HG03095 (cell line): ENCODE measurements around the gene ZNF322.
"Not testable (repeated sequence)": the region's sequence is repeated elsewhere in the genome, so short reads cannot be mapped to it uniquely, and the experiment has no call there.

Experiments
- ATAC-seq: cut with Tn5 transposase; IDR thresholded peaks from one replicate; pipeline ENCODE4 v1.9.1; 2021; ENCODE audit warnings: moderate library complexity; ENCODE audit not compliant: unreplicated experiment

ZNF322 gene, protein sequence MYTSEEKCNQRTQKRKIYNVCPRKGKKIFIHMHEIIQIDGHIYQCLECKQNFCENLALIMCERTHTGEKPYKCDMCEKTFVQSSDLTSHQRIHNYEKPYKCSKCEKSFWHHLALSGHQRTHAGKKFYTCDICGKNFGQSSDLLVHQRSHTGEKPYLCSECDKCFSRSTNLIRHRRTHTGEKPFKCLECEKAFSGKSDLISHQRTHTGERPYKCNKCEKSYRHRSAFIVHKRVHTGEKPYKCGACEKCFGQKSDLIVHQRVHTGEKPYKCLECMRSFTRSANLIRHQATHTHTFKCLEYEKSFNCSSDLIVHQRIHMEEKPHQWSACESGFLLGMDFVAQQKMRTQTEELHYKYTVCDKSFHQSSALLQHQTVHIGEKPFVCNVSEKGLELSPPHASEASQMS

DNA sequence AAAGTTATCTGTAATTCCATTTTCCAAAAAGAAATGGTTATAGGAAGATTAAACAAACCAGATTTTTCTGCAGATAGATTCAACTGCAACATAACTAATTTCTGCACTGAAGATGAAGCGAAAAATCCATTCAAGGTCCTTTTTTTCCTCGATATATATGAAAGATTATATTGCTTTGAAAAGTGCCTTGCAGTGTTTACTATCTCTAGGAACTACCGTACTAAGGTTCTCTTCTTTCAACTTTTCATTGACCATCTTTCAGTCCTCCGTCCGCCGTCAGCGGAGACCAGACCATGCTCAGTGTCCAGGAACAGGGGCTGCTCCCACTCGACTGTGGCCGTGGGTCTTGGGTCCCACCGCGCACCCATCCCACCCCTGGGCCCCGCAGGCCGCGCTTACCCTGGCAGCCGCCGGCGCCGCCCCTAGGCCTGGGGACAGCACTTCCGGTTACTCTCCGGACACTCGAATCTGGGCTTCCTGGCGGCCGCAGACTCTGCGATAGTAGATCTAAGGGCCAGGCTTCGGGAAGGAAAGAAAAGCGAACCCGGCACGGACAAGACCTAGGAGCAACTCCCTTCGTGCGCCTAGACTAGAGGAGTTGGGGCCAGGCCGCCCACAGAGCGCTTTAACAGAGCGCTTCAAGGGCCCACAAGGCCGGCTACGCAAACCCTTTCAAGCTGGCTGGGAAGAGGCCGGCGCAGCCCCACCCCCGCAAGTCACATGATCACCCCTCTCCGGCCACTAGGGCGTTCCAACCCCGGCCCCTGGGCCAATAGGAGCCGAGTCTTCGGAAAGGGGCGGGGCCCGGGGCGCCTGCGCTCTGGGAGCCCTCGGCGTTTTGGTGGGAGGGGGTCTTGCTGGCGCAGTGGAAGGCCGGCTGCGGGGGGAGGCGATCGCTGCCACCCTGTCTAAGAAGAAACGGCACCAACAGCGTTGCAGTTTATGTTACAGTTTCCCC is at the start of gene ZNF322:
Gene ZNF322 (minus strand): TSS at position 705 of the 958 bp plus-strand sequence. CDS start 21,193 bp downstream, outside the sequence.
- ATAC-seq = peak; percentile 98

DNA sequence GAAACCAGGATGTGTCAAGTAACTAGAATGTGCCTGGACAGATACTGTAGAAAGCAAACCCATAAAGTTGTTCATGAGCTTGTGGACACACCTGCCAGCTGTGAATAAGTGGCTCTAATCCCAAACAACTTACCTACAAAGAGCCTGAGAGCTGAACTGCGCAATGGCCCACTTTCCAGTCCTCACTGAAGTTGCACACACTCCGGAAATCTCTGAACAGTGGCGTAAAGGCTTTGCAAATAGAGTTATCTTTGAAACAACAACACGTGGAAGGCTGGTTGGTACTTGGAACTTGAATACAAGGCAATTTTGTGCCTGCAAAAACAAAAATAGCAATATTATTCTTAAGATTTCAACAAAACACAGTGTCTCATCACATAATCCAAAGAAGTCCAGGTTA is 46.2 kb upstream of the ZNF322 start:
- ATAC-seq = not testable (repeated sequence)

DNA sequence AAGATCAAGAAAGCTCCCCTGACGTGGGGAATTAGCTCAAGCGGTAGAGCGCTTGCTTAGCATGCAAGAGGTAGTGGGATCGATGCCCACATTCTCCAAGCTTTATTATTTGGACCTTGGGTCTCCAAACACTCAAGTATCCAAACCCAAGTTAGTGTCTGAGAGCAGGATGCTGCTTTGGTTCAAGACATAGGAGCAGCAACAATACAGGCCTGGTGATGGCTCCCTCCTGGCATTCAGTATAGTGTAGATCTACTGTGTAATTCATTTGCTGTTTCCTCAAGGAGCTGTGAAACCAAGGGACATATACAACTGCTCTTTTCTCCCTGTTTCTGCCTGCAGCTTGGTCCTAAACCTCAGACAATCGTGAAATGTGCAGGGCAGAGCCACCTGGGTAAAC is 45.8 kb upstream of the ZNF322 start:
- ATAC-seq = not testable (repeated sequence)

DNA sequence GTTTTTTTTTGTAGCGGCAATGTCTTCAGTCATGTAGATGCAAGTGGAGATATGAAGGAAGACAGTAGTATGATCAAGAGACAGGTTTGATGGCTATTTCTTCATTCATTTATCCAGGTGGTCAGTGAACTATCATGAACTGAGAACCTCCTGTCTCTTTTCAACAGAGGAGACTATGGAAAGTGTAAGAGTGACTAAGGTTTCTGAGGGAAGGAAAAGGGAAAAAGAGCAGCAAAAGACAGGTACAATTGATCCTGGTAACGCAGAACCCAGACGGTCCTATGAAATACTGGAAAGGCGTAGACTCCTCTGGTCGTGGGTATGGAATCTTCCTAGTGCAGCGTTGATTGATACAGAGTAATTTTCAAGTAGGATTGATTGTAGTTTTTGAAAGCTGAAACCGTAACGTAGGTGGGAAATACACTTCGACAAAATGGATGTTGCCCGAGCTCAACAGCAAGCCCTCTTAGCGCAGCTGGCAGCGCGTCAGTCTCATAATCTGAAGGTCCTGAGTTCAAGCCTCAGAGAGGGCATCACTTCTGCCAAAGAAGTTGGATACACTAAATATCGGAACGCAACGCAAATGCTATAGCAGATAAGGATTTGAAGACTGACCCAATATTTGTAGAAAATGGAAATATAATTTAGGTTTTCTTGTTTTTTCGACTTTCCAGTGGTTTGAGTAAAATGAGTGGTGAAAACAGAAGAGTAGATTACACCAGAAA is 41.6 kb upstream of the ZNF322 start:
- ATAC-seq = not testable (repeated sequence)

DNA sequence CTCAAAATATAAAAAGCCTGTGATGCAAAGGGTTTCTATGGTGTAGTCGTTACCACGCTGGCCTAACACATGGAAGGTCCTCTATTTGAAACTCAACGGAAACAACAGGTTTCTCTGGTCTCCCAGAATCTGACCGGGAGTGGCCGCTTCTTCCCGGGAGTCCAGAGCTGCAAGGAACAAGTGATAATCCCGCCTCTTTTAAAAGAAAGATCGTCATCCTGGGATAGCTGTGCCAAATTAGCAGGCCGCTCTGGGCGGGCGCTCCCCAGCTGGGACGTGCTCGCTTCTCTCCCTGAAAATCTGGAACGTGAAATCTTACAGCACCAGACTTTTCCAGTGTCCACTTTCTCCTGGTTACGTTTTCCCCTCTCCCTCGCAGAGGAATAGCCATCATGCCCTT is 38.0 kb upstream of the ZNF322 start:
- ATAC-seq = not testable (repeated sequence)

DNA sequence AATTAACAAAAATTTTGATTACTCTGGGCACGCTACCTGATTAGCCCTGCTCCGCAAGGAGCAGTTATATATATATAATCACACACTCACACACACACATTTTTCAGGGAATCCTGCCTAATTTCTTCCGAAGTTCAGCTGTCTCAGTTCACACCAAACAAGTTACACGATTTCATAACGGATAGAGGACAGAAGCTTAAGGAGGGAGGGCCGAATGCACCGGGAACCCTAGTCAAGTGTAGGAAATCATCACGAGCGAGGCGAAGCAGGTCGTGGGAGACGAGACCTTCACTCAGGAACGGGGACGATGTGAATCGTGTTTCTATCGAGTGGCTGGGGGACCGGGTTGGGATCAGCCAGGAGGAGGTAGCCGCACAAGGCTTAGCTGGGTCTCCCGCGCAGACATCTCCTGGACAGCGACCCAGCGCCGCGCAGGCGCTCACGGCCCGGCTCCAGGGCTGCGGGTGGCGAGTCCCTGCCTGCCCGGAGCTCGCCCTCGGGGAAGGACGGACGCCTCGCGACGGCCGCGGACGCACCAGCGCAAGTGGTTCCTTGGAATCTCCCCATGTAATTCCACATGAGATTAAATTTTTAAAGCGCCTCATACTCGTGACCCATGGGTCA is 29.9 kb upstream of the ZNF322 start:
- not testable (repeated sequence) for ATAC-seq

DNA sequence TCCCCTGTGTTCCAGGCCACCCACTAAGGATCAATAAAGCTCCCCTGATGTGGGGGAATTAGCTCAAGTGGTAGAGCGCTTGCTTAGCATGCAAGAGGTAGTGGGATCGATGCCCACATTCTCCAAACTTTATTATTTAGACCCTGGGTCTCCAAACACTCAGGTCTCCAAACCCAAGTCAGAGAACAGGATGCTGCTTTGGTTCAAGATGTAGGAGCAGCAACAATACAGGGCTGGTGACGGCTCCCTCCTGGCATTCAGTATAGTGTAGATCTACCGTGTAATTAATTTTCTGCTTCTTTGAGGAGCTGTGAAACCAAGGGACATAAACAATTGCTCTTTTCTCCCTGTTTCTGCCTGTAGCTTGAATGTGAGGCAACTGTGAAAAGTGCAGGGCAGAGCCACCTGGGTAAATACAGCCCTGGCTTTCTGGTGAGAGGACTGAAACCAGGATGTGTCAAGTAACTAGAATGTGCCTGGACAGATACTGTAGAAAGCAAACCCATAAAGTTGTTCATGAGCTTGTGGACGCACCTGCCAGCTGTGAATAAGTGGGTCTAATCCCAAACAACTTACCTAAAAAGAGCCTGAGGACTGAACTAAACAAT is 23.0 kb upstream of the ZNF322 start:
- ATAC-seq = not testable (repeated sequence)

DNA sequence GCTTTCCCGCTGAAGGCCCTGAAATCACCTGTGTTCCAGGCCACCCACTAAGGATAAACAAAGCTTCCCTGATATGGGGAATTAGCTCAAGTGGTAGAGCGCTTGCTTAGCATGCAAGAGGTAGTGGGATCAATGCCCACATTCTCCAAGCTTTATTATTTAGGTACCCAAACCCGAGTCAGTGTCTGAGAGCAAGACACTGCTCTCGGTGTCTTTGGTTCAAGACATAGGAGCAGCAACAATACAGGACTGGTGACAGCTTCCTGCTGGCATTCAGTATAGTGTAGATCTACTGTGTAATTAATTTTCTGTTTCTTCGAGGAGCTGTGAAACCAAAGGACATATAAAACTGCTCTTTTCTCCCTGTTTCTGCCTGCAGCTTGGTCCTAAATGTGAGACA is 13.7 kb upstream of the ZNF322 start:
- ATAC-seq = not testable (repeated sequence)

DNA sequence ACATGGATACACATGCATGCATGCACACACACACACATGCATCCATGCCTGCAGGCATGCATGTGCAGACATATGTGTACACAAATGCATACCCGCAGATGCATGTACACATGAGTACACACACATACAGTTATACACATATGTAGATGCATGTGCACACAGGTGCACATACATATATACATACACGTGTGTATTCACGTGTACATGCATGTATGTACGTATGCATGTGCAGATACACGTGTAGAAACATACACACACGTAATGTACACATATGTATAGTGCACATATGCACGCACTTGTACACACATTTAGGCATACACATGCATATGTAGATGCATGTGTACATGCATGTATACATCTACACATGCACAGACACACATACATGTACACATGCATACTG is 11.0 kb upstream of the ZNF322 start:
- ATAC-seq = not testable (repeated sequence)

DNA sequence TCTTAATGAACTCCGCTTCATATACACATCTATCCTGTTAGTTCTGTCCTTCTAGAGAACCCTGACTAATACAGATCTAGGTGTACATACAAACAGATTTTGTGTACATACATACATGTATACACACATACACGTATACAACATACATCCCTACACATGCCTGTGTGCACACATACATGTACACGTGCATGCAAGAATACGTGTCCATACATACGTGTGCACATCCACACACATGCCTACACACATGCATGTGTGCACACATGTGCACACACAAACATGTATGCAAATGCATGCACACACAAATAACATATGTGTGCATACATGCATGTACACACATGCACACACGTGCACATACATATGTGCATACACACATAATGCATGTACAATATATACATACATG is 10.5 kb upstream of the ZNF322 start:
- ATAC-seq = not testable (repeated sequence)

DNA sequence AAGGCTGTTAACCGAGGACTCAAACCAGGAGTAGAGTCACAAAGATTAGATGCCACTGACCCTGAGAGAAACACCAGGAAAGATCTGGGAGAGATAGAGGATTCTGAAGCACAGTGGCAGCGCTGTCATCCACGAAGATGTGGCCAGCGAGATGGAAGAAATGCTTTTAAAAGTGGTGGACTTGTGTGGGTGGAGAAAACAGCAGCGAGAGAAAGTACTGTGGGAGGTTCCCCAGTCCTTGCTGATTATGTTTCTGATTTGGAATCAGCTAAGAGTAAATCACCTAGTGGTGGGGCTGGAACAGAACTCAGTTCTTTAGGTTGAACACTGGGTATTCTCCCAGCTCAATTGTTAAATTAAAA is 435 bp upstream of the ZNF322 start:
- ATAC-seq = peak; percentile 20

DNA sequence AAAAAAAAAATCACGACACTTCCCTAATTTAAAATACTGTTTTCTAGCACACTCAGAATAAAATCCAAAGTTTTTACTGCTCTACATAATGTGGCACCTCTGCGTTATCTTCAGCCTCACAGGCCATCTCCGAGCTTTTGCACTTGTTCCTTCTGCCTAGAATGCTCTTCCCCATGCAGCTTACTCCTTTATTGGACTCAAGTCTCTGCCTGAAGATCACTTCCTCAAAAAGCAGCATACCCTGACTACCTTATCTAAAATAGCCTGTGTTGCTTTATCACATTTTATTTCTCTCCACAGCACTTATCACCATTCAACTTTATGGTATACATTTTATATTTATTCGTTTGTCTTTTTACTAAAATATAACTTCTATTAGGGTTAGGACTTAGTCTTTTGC is 2.3 kb downstream of the ZNF322 start:
- ATAC-seq = no peak

DNA sequence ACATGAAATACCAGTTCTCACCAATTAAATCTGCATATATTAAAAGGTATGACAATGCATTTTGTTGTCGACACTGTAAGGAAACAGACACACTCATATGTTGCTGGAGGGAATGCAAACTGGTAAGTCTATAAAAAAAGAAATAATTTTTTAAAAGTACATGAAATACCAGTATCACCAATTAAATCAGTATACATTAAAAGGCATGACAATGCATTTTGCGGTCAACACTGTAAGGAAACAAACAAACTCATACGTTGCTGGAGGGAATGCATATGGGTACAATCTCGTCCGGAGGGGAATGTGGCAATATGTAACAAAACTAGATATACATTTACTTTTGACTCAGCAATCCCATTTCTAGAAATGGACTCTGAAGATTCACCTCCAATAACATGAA is 6.5 kb downstream of the ZNF322 start:
- no peak for ATAC-seq

DNA sequence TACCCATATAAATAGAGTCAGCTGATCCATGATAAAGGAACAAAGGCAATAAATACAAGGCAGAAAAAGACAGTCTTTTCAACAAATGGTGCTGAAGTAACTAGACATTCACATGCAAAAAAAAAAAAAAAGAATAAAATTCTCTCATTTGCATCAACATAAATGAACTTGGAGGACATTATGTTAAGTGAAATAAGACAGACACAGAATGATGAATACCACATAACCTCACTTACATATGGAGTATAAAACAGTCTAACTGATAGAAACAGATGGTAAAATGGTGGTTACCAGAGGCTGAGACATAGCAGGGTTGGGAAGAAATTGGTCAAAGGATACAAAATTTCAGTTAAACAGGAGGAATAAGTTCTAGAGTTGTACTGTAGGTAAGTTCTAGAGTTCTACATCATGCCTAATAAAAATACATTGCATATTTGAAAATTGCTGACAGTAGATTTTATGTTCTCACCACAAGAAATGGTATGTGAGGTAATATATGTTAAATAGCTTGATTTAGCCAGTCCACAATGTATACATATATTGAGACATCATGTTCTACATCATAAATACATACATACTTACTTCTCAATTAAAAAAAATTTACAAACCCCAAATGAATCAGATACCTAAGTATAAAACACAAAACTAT is 8.3 kb downstream of the ZNF322 start:
- ATAC-seq = no peak

DNA sequence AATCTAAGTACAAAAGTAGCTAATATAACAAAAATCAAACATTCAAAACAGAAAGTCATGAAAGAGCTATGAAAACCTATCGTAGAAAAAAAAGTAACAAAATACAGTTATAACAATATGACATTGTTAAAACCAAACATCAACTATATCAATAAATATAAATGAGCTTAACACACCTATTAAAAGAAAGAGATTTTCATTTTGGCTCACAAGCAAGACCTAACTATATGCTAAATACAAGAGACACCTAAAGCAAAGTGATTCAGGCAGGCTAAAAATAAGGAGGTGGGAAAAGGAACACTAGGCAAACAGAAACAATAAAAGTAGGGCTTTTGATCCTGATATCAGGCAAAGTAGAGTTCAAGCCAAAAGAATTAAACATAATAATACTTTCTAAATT is 13.5 kb downstream of the ZNF322 start:
- no peak for ATAC-seq

DNA sequence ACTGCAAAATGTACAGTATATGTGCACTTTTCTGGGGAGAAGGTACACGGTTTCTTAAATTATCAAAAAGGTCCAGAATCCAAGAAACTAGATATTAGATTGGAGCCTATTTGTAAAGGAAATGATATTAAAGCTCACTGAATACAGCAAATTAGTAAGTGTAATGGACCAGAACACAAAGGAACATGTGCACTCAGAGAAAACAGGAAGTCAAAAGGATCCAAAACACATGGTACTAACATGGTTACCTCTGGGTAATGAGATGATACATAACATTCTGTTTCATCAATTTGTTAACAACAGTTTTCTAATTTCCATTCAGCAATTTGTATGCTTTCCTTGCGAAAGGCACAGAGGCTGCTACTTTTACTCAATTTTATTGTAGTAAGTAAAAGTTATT is 18.7 kb downstream of the ZNF322 start:
- ATAC-seq = no peak

DNA sequence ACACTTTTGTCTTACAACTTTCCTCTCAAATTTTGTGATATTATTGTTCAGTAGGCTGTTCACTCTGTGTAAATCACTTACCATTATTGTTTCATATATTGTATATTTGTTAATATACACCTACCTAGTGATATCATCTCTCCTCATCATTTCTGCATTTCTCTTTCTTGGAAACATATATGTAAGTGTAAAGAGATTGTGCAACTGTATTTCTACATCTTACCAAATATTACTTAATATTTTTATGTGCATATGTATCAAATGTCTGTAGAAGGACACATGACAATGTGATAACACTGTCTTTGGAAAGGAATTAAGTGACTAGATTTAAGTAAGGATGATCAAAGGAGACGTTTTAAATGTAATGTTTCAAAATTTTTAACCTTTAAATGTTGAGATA is 30.2 kb downstream of the ZNF322 start:
- ATAC-seq = no peak

DNA sequence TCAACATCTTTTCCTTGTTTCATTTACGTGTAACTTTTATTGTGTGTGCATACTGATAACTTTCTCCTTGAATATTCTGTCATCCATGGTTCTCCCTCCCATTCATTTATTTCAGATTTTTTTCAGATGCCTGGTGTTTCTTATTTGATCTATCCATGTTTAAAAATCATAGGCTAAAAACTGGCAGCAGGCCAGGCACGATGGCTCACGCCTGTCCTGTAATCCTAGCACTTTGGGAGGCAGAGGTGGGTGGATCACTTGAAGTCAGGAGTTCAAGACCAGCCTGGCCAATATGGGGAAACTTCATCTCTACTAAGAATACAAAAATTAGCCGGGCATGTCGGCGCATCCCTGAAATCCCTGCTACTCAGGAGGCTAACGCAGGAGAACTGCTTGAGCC is 31.7 kb downstream of the ZNF322 start:
- no peak for ATAC-seq

DNA sequence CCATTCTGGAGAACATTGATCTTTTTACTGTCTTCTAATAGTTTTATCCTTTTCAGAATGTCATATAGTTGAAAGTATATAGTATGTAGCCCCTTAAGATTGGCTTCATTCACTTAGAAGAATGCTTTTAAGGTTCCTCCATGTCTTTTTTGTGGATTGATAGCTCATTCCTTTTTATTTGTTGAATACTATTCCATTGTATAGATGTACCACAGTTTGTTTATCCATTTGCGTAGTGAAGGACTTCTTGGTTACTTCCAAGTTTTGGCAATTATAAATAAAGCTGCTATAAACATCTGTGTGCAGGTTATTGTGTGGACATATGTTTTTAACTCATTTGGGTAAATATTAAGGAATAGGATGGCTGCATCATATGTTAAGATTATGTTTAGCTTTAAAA is 35.0 kb downstream of the ZNF322 start:
- no peak for ATAC-seq

DNA sequence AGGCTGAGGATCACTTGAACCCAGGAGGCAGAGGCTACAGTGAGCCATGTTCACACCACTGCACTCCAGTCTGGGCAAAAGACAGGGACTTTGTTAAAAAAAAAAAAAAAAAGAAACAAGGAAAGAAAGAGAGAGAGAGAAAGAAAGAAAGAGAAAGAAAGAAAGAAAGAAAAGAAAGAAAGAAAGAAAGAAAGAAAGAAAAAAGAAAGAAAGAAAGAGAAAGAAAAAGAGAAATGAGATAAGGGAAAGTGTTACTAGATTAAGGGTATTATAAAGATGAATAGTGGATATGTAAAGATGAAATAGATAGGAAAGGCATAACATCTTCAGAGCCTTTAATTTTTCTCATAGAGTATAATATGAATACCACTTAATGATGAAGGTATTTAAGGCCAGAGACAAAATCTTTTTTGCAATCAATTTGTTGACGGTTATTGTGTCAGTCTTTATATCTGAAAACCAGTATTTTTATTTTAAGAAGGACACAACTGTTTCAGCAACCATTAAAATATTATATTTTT is 36.1 kb downstream of the ZNF322 start:
- no peak for ATAC-seq
